Glomerular visceral epithelial cell (primary cell): ENCODE results near the gene TMEM43.
A peak's percentile ranks its signal among the peaks of the same experiment; 100 is the strongest.

Source experiments
- DNase-seq: peaks from one replicate; pipeline ENCODE4 v3.0.0-alpha.2; 2016; ENCODE audit errors: extremely low spot score

TMEM43 gene

DNA sequence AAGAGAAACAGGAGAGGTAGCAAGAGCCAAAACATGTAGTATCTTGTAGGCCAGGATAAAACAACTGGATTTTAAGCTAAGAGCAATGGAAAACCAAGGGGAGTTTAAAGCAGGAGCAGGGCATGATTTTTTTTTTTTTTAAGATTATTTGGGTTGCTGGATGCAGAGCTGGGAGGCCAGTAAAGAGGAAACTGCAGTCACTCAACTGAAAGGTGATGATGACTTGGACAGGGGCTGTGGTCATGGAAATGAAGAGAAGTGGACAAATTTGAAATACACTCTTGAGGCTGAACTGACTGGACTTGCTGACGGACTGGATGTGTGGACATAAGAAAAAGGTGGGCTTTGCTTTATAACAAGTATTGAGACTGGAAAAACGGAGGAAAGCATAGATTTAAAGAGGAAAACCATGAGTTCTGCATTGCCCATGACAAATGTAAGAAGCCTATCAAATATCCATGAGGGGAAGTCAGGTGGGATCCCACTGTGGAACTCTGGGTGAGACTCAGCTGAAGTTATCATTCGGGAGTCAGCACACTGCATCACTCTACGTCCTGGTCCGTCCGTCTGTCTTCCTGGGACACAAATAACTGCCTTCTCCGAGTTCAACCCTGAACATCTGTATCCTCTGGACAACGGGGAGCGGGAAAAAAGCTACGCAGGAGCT lies 52.9 kb downstream of the TMEM43 start:
- peak; percentile 12 for DNase-seq

DNA sequence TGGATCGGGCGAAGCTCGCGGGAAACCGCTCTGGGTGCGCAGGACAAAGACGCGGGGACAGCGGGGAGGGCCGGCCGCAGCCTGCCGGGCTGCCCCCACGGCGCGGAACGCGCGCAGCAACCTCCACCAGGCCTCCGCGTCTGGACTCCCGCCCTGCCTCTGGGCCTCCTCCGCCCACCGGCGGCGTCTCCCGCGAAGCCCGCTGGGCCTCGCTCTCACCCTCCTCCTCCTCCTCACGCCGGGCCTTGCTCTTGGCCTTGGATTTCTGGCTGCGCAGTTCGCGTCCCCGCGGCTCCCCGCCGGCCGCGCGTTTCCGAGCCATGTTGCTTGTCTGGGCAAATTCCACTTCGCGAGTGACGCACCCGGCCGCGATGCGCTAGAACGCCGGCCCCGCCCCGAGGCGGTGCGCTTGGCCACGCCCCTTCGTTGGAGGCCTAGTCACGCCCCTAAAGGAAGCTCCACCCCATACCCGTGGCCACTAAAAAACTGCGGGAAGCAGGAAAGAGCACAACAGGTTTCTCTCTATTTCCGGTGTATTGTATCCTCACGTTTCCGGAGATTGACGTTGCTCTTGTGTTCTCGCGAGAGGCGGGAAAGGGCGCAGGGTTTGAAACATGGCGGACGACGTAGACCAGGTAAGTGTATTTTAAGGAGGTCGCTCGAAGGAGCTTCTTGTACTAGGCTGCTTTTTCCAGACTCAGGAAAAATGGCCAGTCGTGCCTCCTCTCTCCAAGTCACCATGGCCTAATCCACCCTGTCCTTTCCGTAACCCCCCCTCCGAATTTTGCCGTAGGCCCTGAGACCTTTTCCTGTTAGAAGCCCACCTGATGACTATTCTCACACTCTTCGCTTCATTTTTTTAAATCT lies 53.6 kb downstream of the TMEM43 start, which contains the start of the genes LSM3 and XPC:
LSM3 (plus strand) TSS at position 571 of the 867 bp plus-strand sequence; CDS start at position 615, 44 bp downstream.
XPC (minus strand) TSS at position 355 of the 867 bp plus-strand sequence; CDS start at position 322, 33 bp downstream.
- DNase-seq, result peak; percentile 98

DNA sequence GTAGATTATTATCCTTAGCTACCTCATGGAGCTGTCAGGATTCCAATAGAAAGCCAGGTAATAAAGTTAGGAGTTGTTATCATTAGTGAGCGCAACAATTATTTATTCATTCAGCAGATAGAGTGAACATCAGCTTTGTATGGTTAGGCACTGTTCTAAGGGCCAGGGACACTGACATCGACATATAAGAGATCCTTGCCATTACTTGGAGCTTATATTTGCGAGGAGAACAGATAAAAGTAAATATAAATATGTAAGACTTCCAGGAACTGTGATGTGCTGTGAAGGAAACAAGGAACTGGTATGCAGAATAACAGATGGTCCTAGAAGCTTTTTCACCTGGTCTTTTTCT lies 54.2 kb downstream of the TMEM43 start:
- no peak for DNase-seq

- DNase-seq, result no peak
These were observed 54.9 kb downstream of the TMEM43 start for GRCh38 chr3:14179795-14180194.

GRCh38 chr3:14181253-14181652 lies 56.4 kb downstream of the TMEM43 start:
- DNase-seq, result no peak

DNA sequence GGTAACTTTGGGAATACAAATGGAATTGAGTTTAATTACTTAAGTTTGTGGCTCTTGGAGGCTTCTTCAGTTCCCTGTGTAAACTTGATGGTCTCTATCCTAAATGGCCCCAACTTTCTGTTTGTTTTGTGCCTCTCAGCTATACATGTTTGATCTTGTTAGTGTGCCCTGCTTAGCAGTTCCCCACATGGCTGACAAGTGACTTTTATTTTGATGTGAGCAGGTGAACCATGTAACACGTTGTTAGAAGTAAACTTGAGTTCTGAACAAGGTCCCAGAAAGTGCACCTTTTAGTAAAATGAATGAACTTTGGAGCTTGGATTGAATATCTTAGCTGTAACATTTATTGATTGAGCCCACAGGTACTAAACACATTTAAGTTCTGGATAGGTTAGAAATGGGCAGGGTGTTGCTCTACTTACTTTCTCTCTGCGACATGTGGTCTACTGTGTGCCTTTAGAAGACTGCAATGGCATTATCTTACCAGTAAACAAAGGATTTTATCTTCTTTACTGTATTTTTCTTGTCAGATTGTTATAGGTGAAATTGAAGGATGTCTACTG lies 58.2 kb downstream of the TMEM43 start:
- DNase-seq, result no peak

GRCh38 chr3:14186854-14187458 lies 62.1 kb downstream of the TMEM43 start:
- DNase-seq, result no peak

- no peak for DNase-seq
These were observed 63.3 kb downstream of the TMEM43 start for GRCh38 chr3:14188041-14188754.
